ENCODE data around the gene TECR. TPM values are rescaled to one million over a fixed set of nuclear protein-coding genes. Genes with fewer than 3 reads are reported as not detected.

TECR gene
- total RNA-seq, 1 donor from 2014 or later, result 106 TPM

GRCh38 chr19:14516746-14517438, 12.5 kb upstream of the TECR start:
- TF ChIP-seq EZH2 (IDR thresholded peaks at IDR 0.05; ENCODE audit: insufficient read depth, low read length), result no peak
- TF ChIP-seq, protein P1, sequence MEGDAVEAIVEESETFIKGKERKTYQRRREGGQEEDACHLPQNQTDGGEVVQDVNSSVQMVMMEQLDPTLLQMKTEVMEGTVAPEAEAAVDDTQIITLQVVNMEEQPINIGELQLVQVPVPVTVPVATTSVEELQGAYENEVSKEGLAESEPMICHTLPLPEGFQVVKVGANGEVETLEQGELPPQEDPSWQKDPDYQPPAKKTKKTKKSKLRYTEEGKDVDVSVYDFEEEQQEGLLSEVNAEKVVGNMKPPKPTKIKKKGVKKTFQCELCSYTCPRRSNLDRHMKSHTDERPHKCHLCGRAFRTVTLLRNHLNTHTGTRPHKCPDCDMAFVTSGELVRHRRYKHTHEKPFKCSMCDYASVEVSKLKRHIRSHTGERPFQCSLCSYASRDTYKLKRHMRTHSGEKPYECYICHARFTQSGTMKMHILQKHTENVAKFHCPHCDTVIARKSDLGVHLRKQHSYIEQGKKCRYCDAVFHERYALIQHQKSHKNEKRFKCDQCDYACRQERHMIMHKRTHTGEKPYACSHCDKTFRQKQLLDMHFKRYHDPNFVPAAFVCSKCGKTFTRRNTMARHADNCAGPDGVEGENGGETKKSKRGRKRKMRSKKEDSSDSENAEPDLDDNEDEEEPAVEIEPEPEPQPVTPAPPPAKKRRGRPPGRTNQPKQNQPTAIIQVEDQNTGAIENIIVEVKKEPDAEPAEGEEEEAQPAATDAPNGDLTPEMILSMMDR (IDR thresholded peaks at IDR 0.05; ENCODE audit: insufficient read depth, low read depth, low read length), result no peak
- Histone ChIP-seq H3K27me3 (ENCODE audit: insufficient read depth, low read length) (no peaks in the 10 kb centered on the region), H3K9me3 (ENCODE audit: insufficient read depth, low read depth, low read length) (no peaks in the 10 kb centered on the region), H3K4me2 (ENCODE audit: low read length) (peak overlapping the region; percentile 96), H3K79me2 (ENCODE audit: insufficient read depth, low read length) (peaks cover 42% of the 10 kb centered on the region), H3K4me1 (ENCODE audit: insufficient read depth, low read length) (peaks cover 31% of the 10 kb centered on the region), H4K20me1 (ENCODE audit: insufficient read depth, low read length) (peaks cover 39% of the 10 kb centered on the region), H3K36me3 (ENCODE audit: insufficient read depth, low read length) (peaks cover 24% of the 10 kb centered on the region), H3K27ac (ENCODE audit: low read depth, low read length) (peak overlapping the region; percentile 89), H2AFZ (ENCODE audit: low read depth, low read length) (no peak overlapping the region), H3K9ac (ENCODE audit: low read length) (peak overlapping the region; percentile 96), H3K4me3 (ENCODE audit: insufficient read depth, low read depth, low read length) (peak overlapping the region; percentile 91)
- peak overlapping the region; percentile 89 for H3K4me3 Mint-ChIP-seq (ENCODE audit: unreplicated experiment)
- H3K27me3 Mint-ChIP-seq (ENCODE audit: low read depth, unreplicated experiment), result no peaks in the 10 kb centered on the region
- FAIRE-seq (no peak), DNase-seq (ENCODE audit: low read depth) (no peak)
- H3K9me3 Mint-ChIP-seq (ENCODE audit: unreplicated experiment), result peaks cover 1% of the 10 kb centered on the region
- H3K36me3 Mint-ChIP-seq (ENCODE audit: low read depth, unreplicated experiment), result peaks cover 23% of the 10 kb centered on the region
- peak overlapping the region; percentile 85 for H3K27ac Mint-ChIP-seq (ENCODE audit: unreplicated experiment)
- H3K4me1 Mint-ChIP-seq (ENCODE audit: low read depth, unreplicated experiment), result peaks cover 32% of the 10 kb centered on the region

DNA sequence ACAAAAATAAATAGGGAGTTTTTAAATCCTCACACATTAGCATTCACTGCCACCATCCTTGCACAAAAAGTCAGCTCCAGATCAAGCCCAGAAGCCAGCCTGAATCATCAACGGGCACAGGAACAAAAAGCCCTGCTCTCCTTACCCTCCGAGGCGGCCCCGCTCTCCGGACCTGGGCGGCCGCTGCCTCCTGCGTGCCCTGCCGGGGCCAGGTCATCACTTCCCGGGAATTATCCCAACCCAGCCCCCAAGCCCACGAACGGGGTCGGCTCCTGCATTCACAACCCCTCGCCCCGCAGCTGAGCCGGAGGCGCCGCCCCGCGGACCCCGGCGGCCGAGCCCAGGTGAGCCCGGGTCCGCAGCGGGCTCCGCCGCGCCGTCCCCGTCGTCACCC, 12.0 kb upstream of the TECR start:
- FAIRE-seq (no peak), DNase-seq (ENCODE audit: low read depth) (no peak)
- H3K4me3 ChIP-seq (ENCODE audit: insufficient read depth, low read depth, low read length), result peak overlapping the region; percentile 91
- H3K4me1 Mint-ChIP-seq (ENCODE audit: low read depth, unreplicated experiment), result peaks cover 33% of the 10 kb centered on the region
- H3K36me3 ChIP-seq (ENCODE audit: insufficient read depth, low read length), result peaks cover 24% of the 10 kb centered on the region
- H3K27ac Mint-ChIP-seq (ENCODE audit: unreplicated experiment), result peak overlapping the region; percentile 85
- H3K79me2 ChIP-seq (ENCODE audit: insufficient read depth, low read length), result peaks cover 42% of the 10 kb centered on the region
- H3K36me3 Mint-ChIP-seq (ENCODE audit: low read depth, unreplicated experiment), result peaks cover 23% of the 10 kb centered on the region
- H3K4me3 Mint-ChIP-seq (ENCODE audit: unreplicated experiment), result peak overlapping the region; percentile 89
- H4K20me1 ChIP-seq (ENCODE audit: insufficient read depth, low read length), result peaks cover 39% of the 10 kb centered on the region
- no peak for TF ChIP-seq EZH2 (IDR thresholded peaks at IDR 0.05; ENCODE audit: insufficient read depth, low read length)
- TF ChIP-seq, protein P1 (IDR thresholded peaks at IDR 0.05; ENCODE audit: insufficient read depth, low read depth, low read length), result no peak
- peaks cover 31% of the 10 kb centered on the region for H3K4me1 ChIP-seq (ENCODE audit: insufficient read depth, low read length)
- no peaks in the 10 kb centered on the region for H3K27me3 Mint-ChIP-seq (ENCODE audit: low read depth, unreplicated experiment)
- H3K27ac ChIP-seq (ENCODE audit: low read depth, low read length), result peak overlapping the region; percentile 89
- no peaks in the 10 kb centered on the region for H3K27me3 ChIP-seq (ENCODE audit: insufficient read depth, low read length)
- H3K4me2 ChIP-seq (ENCODE audit: low read length), result peak overlapping the region; percentile 96
- peak overlapping the region; percentile 96 for H3K9ac ChIP-seq (ENCODE audit: low read length)
- no peak overlapping the region for H2AFZ ChIP-seq (ENCODE audit: low read depth, low read length)
- H3K9me3 Mint-ChIP-seq (ENCODE audit: unreplicated experiment), result peaks cover 1% of the 10 kb centered on the region
- no peaks in the 10 kb centered on the region for H3K9me3 ChIP-seq (ENCODE audit: insufficient read depth, low read depth, low read length)
